Activated CD8-positive, alpha-beta T cell treated with anti-CD3 and anti-CD28 coated beads for 36 hours (primary cell): ENCODE results near the gene MBP. TPM values are rescaled to one million over a fixed set of nuclear protein-coding genes. Genes with fewer than 3 reads are reported as not detected.

ENCODE experiments used
- ATAC-seq: fragments of 200-7000 bp; cut with Tn5 transposase; one replicate; pipeline ENCODE4 v1.10.0; 2021; ENCODE audit warnings: mild to moderate bottlenecking, moderate library complexity
- CTCF ChIA-PET: fragments of 350-600 bp; sonication (Branson Sonifier 250); formaldehyde crosslinking; loops from one replicate; lab custom pipeline; 2021; ENCODE audit warnings: antibody characterized with exemption; lab: Charles Lee
- POLR2A ChIA-PET: fragments of 350-600 bp; sonication (Branson Sonifier 250); formaldehyde crosslinking; loops from one replicate; lab custom pipeline; 2021; ENCODE audit warnings: antibody characterized with exemption; lab: Charles Lee
- DNase-seq: peaks from one replicate; pipeline ENCODE4 v3.0.0-alpha.2; 2020
- H3K27ac Mint-ChIP-seq: one replicate; pipeline ENCODE4 v1.8.0; 2021; ENCODE audit warnings: mild to moderate bottlenecking, mixed read lengths
- H3K27me3 Mint-ChIP-seq: one replicate; pipeline ENCODE4 v1.8.0; 2021; ENCODE audit warnings: mixed read lengths
- H3K36me3 Mint-ChIP-seq: one replicate; pipeline ENCODE4 v1.8.0; 2021; ENCODE audit warnings: low read depth, mixed read lengths
- H3K4me1 Mint-ChIP-seq: one replicate; pipeline ENCODE4 v1.8.0; 2021; ENCODE audit warnings: low read depth, mixed read lengths
- H3K4me3 Mint-ChIP-seq: one replicate; pipeline ENCODE4 v1.8.0; 2021; ENCODE audit warnings: mild to moderate bottlenecking, moderate library complexity, mixed read lengths
- H3K9me3 Mint-ChIP-seq: one replicate; pipeline ENCODE4 v1.8.0; 2021; ENCODE audit warnings: mixed read lengths
- CTCF ChIP-seq: fragments of 200-600 bp; IDR thresholded peaks from one replicate; pipeline ENCODE4 v1.8.0; 2022; ENCODE audit warnings: antibody characterized with exemption, mild to moderate bottlenecking
- intact Hi-C: fragments of 100-400 bp; cut with micrococcal nuclease; formaldehyde crosslinking; loops from one replicate; pipeline ENCODE4 v1.10.0; 2022
- total RNA-seq, 2 experiments: library from RNA; stranded (reverse); gene quantifications; one replicate each; pipeline ENCODE4 v1.2.3, GENCODE V29; 2021

Gene MBP
- total RNA-seq, 2 experiments from 2014 or later, result 39.9 to 41.5 TPM

DNA sequence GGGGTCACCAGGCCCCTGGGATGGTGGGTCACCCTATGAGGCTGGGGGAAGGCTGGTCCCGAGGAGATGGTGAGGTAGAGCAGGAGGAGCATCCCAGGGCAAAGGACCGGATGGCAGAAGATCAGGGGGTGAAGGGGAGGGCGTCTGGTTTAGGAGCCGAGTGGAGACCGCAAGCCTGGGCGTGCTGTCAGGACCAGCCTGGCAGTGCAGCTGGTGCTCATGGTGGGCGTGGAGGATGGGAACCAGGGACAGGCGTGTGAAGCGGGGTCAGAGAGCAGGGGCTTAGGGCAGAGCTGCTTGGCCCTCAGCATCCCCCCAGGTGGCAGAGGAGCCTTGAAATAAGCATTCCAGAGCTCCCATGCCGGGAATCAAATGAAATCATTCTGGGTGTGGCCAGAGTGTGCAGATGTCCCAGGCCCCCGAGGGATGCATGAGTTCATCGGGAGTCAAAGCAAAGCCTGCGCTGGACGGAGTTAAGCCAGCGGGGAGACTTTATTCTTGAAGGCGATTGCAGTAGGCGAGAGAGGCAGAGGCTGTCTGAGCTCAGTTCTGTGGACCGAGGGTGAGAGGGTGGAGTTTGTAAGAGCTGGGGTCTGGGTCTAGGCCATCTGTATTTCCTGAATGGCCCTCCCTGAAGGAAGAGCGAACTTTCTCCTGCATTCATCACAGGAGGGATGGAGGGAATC is 33.1 kb upstream of the MBP start:
- no peak for TF ChIP-seq CTCF
- intact Hi-C loops, result no loop called here
- DNase-seq (no peak), ATAC-seq (no peak)
- Mint-ChIP-seq H3K4me3 (no peak overlapping the region), H3K27ac (no peak overlapping the region), H3K9me3 (no peaks in the 10 kb centered on the region), H3K27me3 (peaks cover 2% of the 10 kb centered on the region), H3K36me3 (no peaks in the 10 kb centered on the region), H3K4me1 (peaks cover 3% of the 10 kb centered on the region)
- ChIA-PET CTCF (no interaction called here), POLR2A (no interaction called here)

- CTCF ChIA-PET, result interaction anchor here (1.1 kb wide), 1 partner anchor 10 kb away, joined by 3 read pairs; no protein-coding TSS in a partner anchor
- intact Hi-C loops, result no loop called here
- no peak for TF ChIP-seq CTCF
- Mint-ChIP-seq H3K27ac (no peak overlapping the region), H3K27me3 (peaks cover 3% of the 10 kb centered on the region), H3K9me3 (no peaks in the 10 kb centered on the region), H3K4me3 (no peak overlapping the region), H3K4me1 (peaks cover 6% of the 10 kb centered on the region), H3K36me3 (no peaks in the 10 kb centered on the region)
- ATAC-seq (no peak), DNase-seq (no peak)
- POLR2A ChIA-PET, result no interaction called here
Observed at GRCh38 chr18:77164763-77165485, 32.3 kb upstream of the MBP start.

GRCh38 chr18:77164026-77164425 is 31.4 kb upstream of the MBP start:
- peaks cover 3% of the 10 kb centered on the region for H3K27me3 Mint-ChIP-seq
- no peak overlapping the region for H3K4me3 Mint-ChIP-seq
- TF ChIP-seq CTCF, result no peak
- ChIA-PET POLR2A (no interaction called here), CTCF (interaction anchor here (1.1 kb wide), 1 partner anchor 11 kb away, joined by 3 read pairs; no protein-coding TSS in a partner anchor)
- no peak for ATAC-seq
- no peak for DNase-seq
- no peaks in the 10 kb centered on the region for H3K9me3 Mint-ChIP-seq
- peaks cover 6% of the 10 kb centered on the region for H3K4me1 Mint-ChIP-seq
- intact Hi-C loops, result no loop called here
- no peak overlapping the region for H3K27ac Mint-ChIP-seq
- no peaks in the 10 kb centered on the region for H3K36me3 Mint-ChIP-seq

- H3K9me3 Mint-ChIP-seq, result no peaks in the 10 kb centered on the region
- POLR2A ChIA-PET, result no interaction called here
Observed at GRCh38 chr18:77162580-77162979, 30.0 kb upstream of the MBP start.

More at GRCh38 chr18:77162580-77162979, 30.0 kb upstream of the MBP start:
- H3K4me3 Mint-ChIP-seq, result no peak overlapping the region
- DNase-seq, result no peak
- no peak overlapping the region for H3K27ac Mint-ChIP-seq
- ATAC-seq, result no peak
- CTCF ChIA-PET, result no interaction called here
- H3K36me3 Mint-ChIP-seq, result no peaks in the 10 kb centered on the region
- peaks cover 3% of the 10 kb centered on the region for H3K27me3 Mint-ChIP-seq
- H3K4me1 Mint-ChIP-seq, result peaks cover 6% of the 10 kb centered on the region
- no peak for TF ChIP-seq CTCF
- intact Hi-C loops, result no loop called here
